H1 (cell line): Measurements from ENCODE around the gene PPP1R15B. TPM values are rescaled to one million over a fixed set of nuclear protein-coding genes. Genes with fewer than 3 reads are reported as not detected.

ENCODE experiments used
- ASH2L ChIP-seq: fragments of 200-600, 300-600 bp; sonication (generic); IDR thresholded peaks from one replicate; pipeline ENCODE4 v1.7.1; 2017; ENCODE audit warnings: low read length
- CTBP2 ChIP-seq: IDR thresholded peaks from 2 replicates; pipeline ENCODE4 v1.7.0; 2011; ENCODE audit warnings: borderline replicate concordance, mild to moderate bottlenecking, moderate library complexity, mixed read lengths, low read length; ENCODE audit not compliant: insufficient read depth, insufficient read length
- GABPA ChIP-seq: IDR thresholded peaks from 2 replicates; pipeline ENCODE4 v1.6.1; 2011; ENCODE audit warnings: mild to moderate bottlenecking, low read length, moderate library complexity, borderline replicate concordance; ENCODE audit not compliant: insufficient read depth
- KDM4A ChIP-seq: IDR thresholded peaks from one replicate; pipeline ENCODE4 v1.7.1; 2012; ENCODE audit warnings: low read depth, mild to moderate bottlenecking, moderate library complexity, low read length, inconsistent platforms; ENCODE audit not compliant: severe bottlenecking
- POLR2A ChIP-seq, 2 experiments: IDR thresholded peaks; 1 replicate in 1 of 2; 2 replicates in 1 of 2; pipeline ENCODE4 v1.6.1; 2011; ENCODE audit warnings: low read depth in 2 of 2, low read length in 2 of 2, mild to moderate bottlenecking in 2 of 2; ENCODE audit errors: control extremely low read depth in 1 of 2
- polyA plus RNA-seq, 7 experiments: library from polyadenylated mRNA; depleted of rRNA in 3 of 7; stranded (reverse) in 5 of 7; unstranded in 2 of 7; fragments of >200 nt in 5 of 7; fragments of 200-250 nt in 2 of 7; gene quantifications; 1 replicate in 5 of 7; 2 replicates in 1 of 7; 4 replicates in 1 of 7; pipeline versions ENCODE4 v1.2.1 to v1.2.3, GENCODE V29; 2011 to 2013; ENCODE audit warnings: missing spikeins in 2 of 7, mixed read lengths in 2 of 7
- total RNA-seq: library from RNA; stranded (reverse); fragmentation: NEBNext Ultra II Directional; extraction: Animal tissue kit (Norgen Biotek cat#: 25700); gene quantifications from 2 replicates; pipeline ENCODE4 v1.2.1, GENCODE V29; 2021
- TF ChIP-seq, protein P1 (sequence below), 3 experiments: IDR thresholded peaks; 1 replicate in 2 of 3; 2 replicates in 1 of 3; pipeline versions ENCODE4 v1.5.1 to v1.6.1; 2011; ENCODE audit warnings: low read length in 3 of 3, mild to moderate bottlenecking in 3 of 3, inconsistent platforms in 2 of 3, low read depth in 1 of 3, moderate library complexity in 1 of 3; ENCODE audit not compliant: insufficient read depth in 1 of 3; ENCODE audit errors: control extremely low read depth in 1 of 3
- TF ChIP-seq, protein P2 (sequence below): IDR thresholded peaks from 2 replicates; pipeline ENCODE4 v1.6.1; 2011; ENCODE audit warnings: low read length, improper control_type of control experiment

PPP1R15B gene
- total and polyA plus RNA-seq, 2 of the 8 experiments (the other 6 are each of a cell fraction or from before 2014, with no cell fraction given) = 14.4 to 72.2 TPM

- TF ChIP-seq ASH2L = peak; percentile 64
- no peak for TF ChIP-seq CTBP2
- TF ChIP-seq, protein P1, sequence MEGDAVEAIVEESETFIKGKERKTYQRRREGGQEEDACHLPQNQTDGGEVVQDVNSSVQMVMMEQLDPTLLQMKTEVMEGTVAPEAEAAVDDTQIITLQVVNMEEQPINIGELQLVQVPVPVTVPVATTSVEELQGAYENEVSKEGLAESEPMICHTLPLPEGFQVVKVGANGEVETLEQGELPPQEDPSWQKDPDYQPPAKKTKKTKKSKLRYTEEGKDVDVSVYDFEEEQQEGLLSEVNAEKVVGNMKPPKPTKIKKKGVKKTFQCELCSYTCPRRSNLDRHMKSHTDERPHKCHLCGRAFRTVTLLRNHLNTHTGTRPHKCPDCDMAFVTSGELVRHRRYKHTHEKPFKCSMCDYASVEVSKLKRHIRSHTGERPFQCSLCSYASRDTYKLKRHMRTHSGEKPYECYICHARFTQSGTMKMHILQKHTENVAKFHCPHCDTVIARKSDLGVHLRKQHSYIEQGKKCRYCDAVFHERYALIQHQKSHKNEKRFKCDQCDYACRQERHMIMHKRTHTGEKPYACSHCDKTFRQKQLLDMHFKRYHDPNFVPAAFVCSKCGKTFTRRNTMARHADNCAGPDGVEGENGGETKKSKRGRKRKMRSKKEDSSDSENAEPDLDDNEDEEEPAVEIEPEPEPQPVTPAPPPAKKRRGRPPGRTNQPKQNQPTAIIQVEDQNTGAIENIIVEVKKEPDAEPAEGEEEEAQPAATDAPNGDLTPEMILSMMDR (IDR thresholded peaks at IDR 0.05; ENCODE audit: control extremely low read depth in 1 of 3, insufficient read depth in 1 of 3, low read depth in 1 of 3, low read length in 3 of 3) = no peak
- peak; percentile 86 for TF ChIP-seq KDM4A
- peak in 1 of 2 experiments; percentile 25; a peak in 1 of 3 replicates for TF ChIP-seq POLR2A (IDR thresholded peaks at IDR 0.05; ENCODE audit: control extremely low read depth in 1 of 2, low read depth in 2 of 2, low read length in 2 of 2)
- peak; percentile 29; the same call in 1 of the 2 replicates for TF ChIP-seq GABPA
- TF ChIP-seq, protein P2, sequence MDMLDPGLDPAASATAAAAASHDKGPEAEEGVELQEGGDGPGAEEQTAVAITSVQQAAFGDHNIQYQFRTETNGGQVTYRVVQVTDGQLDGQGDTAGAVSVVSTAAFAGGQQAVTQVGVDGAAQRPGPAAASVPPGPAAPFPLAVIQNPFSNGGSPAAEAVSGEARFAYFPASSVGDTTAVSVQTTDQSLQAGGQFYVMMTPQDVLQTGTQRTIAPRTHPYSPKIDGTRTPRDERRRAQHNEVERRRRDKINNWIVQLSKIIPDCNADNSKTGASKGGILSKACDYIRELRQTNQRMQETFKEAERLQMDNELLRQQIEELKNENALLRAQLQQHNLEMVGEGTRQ = no peak
These were observed 33.6 kb downstream of the PPP1R15B start (continued) for GRCh38 chr1:204377800-204378668.
